DMS53 treated with DMSO at 0.1 percent for 48 hours (cell line): ENCODE data around the gene FBLN1.

ENCODE experiments used
- DNase-seq: peaks from one replicate; lab custom pipeline; 2025; ENCODE audit not compliant: unreplicated experiment; lab: John Stamatoyannopoulos, UW

The FBLN1 gene

DNA sequence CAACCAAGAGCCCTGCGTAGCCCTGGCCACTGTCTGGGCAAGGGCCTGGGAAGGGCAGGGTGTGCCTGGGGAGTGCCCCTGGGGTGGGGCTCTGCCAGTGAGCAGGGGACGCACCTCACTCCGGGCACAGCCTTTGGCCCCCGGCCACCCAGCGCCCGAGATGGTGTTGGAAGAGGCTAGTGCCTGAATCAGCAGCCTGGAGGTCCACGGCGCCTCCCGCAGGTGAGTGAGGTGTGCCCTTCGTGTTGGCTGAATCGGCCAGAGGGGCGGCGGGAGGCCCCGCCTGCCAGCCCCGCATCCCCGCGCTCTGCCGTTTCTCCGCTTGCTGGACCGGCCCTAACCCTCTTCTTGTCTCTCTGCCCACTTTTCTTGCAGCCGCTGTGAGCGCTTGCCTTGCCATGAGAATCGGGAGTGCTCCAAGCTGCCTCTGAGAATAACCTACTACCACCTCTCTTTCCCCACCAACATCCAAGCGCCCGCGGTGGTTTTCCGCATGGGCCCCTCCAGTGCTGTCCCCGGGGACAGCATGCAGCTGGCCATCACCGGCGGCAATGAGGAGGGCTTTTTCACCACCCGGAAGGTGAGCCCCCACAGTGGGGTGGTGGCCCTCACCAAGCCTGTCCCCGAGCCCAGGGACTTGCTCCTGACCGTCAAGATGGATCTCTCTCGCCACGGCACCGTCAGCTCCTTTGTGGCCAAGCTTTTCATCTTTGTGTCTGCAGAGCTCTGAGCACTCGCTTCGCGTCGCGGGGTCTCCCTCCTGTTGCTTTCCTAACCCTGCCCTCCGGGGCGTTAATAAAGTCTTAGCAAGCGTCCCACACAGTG lies 60.1 kb downstream of the FBLN1 start:
- no peak for DNase-seq

DNA sequence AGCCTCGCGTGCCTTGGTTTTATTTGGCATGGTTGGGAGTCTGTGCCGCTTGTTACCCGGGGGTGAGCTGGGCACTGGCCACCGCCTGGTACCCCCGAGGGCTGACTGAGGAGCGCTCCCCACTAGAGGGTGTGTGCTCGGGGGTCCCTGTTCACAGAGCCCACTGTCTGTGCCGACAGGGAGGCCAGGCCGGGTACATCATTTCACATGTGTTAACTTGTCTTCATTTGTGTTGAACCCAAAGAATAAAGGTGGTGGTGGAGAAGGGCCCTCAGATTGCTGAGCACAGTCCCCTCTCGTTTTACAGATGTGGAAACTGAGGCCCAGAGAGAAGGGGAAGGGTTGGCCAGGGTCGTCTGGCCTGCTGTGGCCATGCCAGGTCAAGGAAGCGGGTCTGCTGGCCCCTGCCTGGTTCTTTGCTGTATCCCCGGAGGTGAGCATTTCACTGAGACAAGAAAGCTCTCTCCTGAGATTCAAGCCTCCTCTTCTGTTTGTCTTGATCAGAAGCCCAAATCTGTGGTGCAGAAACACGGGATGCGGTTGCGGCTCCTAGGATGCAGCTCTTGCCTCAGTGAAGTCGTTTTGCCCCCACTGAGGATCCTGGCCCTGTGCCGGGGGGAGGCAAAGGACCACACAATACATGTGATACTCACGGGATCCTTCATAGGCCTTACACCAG lies 60.8 kb downstream of the FBLN1 start:
- DNase-seq, result no peak

DNA sequence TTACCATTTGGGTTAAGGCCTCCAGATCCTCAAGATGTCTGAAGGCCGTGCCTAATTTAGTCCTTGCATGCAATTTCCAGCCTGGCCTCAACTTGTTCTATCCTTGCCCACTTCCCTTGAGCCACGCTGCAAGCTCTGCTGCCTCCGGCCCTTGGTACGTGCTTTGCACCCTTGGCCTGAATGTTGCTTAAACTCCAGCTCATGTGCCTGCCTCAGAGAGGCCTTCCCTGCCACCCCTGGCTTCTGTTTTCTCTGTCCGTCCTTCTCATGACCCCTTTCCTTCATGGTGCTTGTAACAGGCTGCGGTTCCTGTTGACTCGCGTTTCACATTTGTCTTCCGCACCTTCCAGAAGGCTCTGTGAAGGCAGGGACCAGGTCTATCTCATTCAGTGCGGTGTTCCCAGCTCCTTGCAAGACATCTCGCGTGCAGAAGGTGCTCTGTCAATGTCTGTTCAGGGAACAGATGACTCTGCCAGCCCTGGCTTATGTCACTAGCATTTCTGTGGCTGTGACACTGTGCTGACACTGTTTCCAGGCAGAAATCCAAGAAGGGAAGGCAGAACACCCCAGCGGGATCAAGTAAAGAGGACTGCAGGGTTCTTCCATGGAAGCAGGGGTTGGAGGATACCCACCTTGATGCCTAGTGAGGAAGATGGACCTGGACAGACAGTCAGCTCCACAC lies 61.8 kb downstream of the FBLN1 start:
- DNase-seq, result no peak

DNA sequence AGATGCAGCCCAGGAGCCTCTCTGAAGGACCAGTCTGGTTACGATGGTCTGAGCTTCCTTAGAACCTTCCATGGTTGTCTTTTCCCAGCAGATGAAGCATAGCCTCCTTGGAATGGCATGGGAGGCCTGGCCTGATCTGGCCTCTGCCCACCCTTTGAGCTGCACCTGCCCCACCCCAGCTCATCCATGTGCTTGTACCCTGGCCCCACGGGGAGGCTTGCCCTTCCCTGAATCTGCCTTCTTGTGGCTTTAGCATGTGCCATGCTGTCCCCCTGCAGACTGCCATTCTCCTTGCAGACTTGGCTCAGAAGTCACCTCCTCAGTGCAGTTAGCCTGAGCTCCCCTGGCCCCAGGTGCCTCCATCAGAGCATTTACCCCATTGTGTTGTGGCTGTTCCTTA lies 62.5 kb downstream of the FBLN1 start:
- no peak for DNase-seq

DNA sequence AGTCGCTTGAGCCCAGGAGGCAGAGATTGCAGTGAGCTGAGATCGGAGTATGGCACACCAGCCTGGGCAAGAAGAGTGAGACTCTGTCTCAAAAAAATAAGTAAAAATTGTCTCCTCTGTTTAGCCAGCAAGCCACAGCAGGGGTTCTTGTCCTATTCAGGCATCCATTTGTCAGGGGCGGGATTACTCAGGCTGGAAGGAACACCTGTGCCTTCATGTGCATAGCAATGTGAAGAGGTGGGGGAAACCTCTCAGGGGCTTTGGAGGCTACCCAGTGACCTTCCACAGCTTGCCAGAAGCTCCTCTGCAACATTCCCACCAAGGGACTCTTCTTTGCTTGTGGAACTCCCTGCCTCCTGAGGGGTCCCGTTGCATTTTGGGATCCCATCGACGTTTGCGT lies 63.3 kb downstream of the FBLN1 start:
- DNase-seq, result no peak

DNA sequence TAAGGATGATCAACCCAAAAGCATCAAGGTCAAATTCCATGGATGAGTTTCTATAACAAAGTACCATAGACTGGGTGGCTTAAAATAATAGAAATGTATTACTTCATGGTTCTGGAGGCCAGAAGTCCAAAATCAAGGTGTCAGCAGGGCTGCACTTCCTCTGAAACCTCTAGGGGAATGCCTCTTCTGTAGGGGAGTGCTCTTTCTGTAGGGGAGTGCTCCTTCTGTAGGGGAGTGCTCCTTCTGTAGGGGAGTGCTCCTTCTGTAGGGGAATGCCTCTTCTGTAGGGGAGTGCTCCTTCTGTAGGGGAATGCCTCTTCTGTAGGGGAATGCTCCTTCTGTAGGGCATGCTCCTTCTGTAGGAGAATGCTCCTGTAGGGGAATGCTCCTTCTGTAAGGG lies 65.5 kb downstream of the FBLN1 start:
- DNase-seq, result no peak

DNA sequence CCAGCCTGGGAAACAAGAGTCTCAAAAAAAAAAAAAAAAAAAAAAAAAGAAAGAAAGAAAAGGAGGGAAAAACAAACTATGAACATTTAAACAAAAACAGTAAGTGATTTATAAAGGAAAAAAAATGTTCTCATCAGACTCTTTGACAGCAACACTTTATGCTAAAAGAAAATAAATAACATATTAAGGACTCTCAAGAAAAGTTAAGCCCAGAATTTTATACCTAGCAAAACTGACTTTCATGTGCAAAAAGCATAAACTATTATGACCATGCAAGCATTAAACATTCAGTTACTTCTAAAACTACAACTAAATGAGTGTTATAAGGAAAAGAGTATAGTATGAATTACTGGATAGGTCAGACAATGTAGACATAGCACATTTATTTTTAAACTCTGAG lies 68.4 kb downstream of the FBLN1 start:
- no peak for DNase-seq

DNA sequence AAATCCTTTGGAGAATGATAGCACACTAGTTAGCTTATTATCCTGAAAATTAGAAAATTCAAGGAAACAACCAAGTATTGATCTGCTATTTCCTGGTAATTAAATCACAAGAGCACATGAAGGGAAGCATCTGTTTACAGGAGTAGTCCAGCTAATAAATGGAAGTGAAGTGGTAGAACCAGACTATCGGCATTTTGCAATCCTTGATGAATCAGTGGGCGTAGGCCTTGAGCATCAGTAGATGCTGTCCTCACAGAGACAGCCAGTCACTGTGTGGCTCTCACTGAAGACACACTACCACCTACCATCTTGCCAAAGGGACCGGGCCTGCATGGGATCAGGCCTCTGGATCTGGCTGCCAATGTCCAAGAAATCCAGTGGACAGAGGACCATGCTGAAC lies 69.8 kb downstream of the FBLN1 start:
- DNase-seq, result no peak

DNA sequence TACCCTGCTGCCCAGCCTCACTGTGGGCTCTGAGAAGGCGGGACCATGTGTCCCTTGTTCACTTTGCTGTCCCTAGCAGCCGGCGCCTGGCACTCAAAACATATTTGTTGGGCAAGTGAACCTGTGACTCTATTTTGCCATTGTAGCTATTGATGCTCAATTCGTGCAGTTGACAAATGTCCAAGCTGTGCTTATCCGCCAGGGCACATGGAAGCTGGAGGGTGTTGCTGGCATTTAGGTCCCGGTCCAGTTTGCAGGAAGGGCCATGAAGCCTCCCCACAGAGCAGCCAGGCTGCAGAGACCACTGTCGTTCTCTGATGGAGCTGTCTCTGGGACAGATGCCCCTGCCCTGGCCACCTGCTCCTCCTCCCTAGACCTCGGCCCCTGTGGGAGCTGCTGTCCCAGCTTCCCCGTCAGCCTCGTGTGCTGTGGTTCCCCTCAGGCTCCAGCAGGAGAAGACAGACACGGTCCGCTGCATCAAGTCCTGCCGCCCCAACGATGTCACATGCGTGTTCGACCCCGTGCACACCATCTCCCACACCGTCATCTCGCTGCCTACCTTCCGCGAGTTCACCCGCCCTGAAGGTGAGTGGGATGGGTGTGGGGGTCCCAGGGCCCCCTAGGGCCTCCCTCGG lies 71.5 kb downstream of the FBLN1 start:
- DNase-seq, result no peak

DNA sequence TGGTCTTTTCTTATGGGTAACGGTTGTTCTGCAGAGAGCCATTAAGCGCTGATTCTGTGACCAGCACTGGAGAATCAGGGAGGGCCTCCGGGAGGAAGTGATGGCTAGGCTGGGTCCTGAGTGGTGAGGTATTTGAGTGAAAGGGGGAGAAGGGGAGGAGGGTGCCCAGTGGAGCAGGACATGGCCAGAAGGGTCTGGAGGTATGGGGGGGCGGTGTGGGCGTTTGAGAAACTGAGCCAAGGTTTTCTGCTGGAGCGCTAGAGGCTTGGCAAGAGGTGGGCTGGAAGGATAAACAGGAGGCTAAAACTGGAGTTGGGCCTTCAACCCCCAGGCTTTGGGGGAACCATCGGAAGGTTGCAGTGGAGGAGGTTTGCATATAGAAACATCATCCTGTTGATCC lies 72.5 kb downstream of the FBLN1 start:
- no peak for DNase-seq

DNA sequence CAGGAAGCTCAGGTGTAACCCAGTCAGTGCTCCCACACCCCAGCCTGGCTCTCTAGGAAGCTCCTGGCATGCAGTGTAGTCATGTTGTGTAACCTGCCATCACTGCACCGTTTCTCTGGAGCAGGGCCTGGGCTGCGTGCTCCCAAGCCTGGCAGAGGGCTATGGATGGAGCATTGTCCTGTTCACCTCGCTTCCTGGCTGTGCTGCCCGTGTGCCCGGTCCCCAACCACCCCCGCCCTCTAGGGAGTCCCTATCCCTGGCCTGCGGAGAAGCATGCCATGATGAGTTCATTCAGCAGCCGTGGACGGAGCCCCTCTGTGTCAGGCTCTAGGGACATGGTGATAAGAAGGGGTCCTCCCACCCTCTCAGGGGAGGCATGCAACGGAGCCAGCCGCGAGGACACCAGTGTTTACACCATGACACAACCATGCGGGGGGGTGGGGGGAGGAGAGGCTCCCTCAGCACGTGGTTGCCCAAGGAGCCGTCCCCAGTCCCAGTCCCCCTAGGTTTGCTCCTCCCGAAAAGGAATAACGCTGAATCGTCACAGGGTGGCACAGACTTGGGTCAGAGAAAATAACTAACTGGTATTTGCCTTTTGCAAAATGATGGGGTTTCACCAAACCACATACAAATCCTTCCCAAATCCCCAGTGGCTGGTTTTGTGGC lies 73.1 kb downstream of the FBLN1 start:
- DNase-seq, result no peak

DNA sequence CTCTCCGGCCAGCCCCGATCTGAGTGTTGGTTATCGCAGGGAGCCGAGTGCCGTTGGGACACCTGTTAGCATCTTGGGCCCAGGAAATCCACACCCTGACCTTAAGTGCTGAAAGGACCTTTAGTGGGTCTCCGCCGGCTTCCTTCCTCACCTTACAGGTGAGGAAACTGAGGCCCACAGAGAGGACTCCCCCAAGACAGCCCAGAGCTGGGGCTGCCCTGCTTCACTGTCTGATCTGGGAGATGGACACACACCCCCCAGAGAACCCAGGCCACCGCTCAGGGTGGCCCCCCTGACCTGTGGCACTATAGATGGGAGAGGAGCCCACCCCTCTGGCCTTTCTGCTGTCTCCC lies 73.6 kb downstream of the FBLN1 start:
- no peak for DNase-seq

DNA sequence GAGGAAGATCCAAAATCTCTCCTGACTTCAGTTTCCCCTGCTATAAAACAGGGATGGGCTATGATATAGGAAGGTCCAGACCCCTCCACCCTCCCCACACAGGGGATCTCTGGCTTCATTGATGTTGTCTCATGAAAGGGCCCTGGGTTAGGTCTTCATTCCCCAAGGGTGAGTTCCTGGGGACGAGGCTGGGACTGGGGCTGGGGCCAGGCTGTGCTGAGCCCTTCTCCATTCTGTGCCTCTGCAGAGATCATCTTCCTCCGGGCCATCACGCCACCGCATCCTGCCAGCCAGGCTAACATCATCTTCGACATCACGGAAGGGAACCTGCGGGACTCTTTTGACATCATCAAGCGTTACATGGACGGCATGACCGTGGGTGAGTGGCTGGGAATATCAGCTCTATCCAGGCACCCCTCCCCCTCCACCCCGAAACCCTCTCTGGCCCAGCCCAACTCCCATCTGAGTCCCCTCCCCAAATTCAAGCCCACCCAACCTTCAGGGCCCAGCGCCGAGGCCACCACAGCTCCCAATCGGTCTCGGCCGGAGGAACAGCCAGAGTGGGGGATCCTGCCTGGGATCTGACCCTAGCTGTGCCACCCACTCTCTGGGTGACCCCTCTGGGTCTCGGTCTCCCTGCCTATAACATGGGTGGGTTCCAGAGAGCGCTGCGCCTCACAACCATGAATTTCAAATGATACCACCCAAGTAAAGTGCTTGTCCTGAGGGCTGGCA lies 74.2 kb downstream of the FBLN1 start:
- DNase-seq, result no peak

DNA sequence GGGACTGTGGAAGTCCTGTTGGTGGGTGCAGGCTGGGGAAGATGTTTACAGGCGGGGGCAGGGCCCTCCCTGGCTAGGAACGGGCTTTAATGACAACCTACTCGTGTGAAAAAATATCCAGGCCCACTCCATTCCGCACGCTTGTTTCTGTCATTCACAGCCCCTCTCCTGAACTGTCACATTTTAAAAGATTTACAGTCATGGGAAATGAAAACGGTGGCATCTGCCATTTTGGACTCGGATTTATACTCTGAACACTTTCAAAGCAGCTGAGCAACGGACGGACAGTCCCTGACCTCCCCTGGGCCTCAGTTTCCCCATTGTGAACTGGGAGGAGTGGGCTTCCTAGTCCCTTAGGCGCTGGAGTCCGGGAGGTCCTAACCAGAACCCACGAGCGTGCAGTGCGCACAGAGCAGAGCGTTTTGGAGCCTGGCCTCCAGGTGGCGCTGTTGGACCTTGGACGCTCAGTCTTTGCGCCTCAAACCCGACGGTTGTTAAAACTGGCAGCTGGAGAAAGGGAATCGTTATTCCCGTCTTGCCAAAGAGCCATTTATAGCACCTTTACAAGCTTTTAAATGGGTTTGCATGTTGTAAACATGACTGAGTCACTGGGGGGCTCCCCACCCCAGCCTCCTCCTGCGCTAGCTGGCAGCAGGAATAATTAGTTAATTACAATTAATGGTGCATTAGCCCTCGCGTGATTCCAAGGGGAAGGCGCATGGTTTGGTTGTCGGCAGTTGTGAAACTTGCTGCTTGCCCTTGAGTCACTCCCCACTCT lies 75.3 kb downstream of the FBLN1 start:
- DNase-seq, result peak; percentile 20

DNA sequence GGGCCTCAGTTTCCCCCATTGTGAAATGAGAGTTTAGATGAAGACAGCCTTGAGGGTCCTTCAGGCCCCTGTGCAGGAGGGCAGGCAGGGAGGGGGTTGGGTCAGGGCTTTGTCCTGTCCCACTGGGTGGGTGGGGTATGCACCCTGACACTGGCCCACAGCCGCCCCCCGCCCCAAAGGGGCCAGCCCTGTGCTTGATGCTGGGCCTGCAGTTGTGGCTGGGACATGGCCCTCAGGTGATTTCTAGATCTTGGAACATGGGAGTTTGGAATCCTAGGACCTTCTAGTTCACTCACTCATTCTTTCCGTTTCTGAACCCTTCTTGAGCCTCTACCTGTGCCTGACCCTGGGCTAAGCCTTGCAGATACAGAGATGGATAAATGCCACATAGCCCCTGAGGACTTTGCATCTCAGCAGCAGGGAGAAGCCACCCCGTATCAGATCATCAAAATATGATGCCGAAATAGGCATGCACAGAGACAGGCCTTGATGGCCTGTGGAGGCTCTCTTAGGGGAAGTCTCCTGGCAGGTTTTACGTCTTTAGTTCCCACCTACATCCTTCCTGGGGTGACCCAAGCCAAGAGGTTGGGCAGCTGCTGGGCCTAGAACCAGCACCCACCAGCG lies 76.0 kb downstream of the FBLN1 start:
- DNase-seq, result no peak

DNA sequence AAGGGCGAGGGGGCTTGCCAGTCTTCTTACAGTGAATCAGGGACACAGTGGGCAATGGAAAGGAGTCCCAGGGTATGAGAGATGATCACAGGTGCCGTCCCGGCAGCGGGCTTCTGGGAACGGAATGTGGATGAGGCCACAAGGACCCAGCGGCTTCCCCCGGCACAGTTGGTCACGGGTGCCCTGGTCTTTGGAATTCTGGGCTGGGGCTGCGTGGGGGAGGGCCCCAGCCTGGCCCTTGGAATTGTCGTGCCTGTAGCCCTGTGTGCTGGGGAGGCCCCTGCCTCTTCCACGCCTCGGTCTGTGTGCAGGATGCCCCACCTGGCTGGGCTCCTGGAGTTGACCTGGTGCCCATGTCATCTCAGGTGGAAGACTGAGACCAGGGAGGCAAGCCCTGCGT lies 76.6 kb downstream of the FBLN1 start:
- DNase-seq, result no peak

DNA sequence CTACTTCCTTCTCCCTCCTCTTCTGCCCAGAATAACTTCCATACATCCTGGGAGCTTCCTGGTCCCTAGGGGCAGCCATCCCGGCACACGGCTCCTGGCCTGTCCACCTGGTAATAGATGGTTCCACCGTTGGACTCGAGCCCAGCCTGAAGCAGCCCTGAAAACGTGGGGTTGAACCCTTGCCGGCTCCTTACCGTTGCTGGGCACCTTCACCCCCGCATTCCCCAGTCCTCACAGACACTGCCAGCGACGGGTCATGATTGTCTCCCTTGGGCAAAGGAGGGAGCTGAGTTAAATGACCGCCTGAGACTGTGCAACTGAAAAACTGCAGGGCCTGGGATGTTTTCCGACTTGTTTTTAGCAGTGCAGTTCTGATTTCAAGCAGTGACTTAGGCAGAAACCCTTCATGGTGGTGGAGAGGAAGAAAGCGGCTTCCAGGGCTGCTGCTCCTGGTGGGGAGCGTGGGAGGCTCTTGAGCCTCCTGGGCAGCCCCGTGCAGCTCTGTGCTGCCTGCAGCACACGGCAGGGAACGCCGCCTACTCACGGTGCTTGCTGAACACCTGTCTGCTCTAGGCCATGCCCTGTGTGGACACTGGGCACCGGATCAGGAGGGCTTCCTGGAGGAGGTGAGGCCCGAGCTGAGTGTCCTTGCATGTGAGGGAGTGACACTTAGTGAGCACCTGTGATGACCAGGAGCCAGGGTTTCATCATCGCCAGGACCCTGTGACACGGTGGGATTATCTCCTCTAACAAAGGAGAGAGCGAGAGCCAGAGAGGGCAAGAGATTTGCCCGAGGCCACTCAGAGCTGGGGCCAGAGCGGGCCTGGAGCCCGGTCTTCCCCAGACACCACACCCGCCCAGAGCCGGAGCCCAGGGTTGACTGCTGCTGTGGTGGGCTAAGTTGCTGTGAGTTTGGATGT lies 77.4 kb downstream of the FBLN1 start:
- no peak for DNase-seq

DNA sequence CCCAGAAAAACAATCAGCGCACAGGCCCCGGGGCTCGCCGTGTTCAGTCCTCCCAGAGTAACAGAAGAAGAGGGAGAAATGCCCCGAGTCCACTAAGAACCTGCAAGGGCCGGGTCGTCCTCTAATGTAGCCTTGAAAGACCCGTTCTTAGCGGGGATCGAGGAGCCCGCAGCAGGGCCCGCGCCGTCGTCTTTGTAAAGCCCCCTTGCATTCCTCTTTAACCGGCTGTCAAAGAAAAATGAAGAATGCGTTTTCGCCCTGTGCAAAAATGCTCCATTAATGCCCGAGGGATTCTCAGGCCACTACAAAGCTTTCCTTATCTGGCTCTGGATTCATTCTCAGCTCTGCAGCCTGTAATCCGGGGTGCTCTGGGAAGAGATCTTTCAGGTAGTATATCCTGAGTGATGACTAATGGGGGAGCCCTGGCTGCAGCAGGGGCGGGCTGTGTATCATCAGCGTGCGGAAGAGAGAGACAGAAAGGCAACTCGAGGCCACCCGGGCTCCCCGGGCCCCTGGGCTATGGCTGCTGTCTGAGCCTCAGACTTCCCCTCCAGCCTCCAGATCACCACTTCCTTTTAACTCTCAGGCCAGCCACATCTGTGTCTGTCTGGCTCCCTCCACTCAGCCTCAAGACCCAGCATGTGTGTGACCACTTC lies 78.2 kb downstream of the FBLN1 start:
- no peak for DNase-seq
